CD4-positive, alpha-beta T cell treated with Interleukin-10 for 1 hour (primary cell): ENCODE results near the gene MRPS18C.
"Not testable (repeated sequence)": the region's sequence is repeated elsewhere in the genome, so short reads cannot be mapped to it uniquely, and the experiment has no call there.

Source experiments
- DNase-seq: peaks from one replicate; pipeline ENCODE4 v3.0.0-alpha.2; 2020

The MRPS18C gene

GRCh38 chr4:83455281-83456183 lies at the start of gene MRPS18C, which contains the start of gene HELQ:
Gene MRPS18C (plus strand): TSS chr4:83456058. CDS start chr4:83456078, 20 bp downstream.
Gene HELQ (minus strand): TSS chr4:83455823. CDS start chr4:83455693, 130 bp downstream.
- peak; percentile 97 for DNase-seq

DNA sequence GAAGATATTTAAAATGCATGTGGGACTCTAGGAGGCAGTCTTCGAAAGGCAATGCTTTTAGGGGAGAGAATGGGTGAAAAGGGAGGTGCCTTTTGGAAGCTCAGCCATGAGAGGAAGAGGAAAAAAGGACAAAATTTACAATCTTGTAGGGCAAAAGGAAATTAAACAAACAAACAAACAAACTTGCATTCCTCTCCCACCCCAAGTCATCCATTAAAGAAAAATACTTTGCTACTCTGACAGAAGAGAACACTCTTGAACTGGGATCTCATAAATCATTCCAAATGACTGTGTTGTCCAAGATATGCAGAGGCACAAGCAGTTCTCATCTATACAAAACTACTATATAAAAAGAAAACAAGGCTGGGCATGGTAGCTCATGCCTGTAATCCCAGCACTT lies 47.0 kb upstream of the MRPS18C start:
- no peak for DNase-seq

DNA sequence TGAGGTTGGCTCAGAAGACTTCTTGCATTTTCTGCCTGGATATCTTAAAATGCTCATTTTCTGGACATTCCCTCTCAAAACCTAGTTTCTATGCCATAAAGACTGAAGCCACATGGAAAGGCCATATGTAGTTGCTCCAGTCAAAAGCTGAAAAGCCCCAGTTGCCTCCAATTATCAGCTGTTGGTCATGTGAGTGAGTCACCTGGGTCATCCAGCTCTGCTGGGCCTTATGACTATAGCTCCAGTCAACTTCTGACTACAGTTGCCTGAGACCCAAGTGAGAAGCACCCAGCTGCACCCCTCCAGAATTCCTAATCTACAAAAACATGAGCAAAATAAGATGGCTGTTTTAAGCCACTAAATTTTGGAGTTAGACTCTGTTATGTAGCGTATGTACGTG lies 42.2 kb upstream of the MRPS18C start:
- DNase-seq: no peak

DNA sequence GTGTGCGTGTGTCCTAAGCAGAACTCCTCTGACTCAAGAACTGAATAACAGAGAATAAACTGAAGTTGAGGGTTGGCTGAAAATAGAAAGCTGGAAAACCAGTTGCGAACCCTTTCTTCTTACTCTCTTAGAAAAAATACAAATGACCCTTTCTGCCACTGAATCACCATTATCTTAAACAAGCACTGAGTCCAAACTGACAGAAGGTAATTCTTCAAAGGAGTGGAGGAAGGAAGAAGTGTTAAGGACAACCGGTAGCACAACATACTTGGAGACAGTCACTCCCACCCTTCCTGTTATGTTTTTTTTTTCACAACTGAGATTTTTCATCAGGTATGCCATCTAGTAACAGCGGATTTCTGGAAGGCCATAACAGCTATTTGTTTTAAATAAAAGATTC lies 38.3 kb upstream of the MRPS18C start:
- DNase-seq: no peak

DNA sequence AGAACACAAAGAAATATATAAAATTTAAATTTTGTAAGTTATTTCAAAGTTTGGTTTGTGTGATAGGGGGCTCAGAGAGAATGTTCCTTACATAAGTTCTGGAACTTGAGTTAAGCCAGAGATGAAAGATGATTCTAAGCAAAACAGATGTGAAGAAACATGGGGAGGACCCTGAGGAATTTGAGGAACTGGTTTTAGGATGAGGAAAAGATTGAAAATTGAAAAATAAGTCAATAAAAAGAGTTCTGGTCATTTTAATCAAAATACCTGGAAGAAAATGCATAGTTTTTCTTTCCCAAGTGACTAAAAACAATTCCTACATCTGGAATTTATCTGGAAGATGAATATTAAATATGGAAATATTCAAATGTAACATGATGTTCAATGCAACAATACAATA lies 37.6 kb upstream of the MRPS18C start:
- no peak for DNase-seq

DNA sequence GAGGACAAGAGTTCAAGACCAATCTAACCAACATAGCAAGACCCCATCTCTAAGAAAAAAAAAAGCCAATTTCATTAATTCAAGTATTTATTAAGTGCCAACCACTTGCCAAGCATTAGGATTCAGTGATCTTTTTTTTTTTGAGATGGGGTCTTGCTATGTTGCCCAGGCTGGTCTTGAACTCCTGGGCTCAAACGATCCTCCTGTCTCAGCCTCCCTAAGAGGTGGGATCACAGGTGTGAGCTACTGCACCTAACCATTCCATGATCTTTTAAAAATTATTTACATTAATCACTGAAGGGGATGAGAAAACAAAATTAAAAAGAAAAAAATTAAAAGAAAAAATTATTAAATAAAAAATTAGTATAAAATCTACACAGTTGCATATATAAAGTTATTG lies 24.7 kb upstream of the MRPS18C start:
- DNase-seq: no peak

DNA sequence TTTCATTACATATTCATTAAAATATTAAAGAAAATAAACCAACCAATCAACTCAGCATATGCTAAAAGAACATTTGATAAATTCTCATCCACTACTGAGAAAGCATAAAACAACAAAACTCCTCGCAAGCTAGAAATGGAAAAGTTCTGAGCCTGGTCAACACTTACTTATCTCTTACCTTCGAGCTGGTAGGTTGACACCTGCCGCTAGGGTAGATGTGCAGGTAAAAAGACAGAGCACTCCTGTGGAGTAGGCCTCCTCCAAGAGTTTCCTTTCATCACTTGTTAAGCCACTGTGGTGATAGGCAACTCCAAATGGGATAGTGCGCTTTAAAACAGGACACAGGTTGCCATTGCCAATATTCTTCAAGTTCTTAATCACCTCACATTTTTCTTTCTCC lies 19.2 kb upstream of the MRPS18C start:
- no peak for DNase-seq

DNA sequence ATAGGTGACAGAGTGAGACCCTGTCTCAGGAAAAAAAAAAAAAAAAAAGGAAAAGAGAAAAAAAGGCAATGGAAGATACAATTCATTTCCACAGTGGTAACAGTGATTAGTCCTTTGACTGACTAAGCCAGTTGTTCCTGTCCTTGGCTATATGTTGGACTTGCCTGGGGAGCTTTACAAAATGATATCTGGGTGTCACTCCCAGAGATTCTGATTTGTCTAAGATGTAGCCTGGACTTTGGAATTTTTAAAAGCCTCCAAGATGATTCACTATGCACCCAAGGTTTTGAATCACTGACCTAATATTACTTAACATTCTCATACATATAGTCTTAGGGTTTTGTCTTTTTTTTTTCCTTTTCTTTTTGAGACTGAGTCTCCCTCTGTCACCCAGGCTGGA lies 17.1 kb upstream of the MRPS18C start:
- no peak for DNase-seq

GRCh38 chr4:83440148-83440814 lies 15.6 kb upstream of the MRPS18C start:
- DNase-seq: no peak

DNA sequence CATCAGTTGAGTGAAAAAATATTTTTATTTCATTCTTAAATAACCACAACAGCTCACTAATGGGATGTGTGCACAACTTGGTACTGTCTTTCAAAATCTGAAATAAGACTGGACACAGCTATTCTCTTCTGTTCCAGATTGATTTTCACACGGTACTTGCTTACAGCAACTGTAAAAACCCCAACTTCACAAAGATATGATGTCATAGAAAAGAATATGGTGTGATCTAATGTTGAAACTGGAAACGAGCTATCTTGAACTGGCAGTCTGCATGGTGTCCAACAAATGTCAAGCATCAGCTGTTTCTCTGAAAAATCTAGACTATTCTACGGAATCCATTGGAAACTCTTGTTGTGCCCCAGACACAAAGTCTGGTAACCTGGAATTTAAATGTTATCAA lies 15.0 kb upstream of the MRPS18C start:
- no peak for DNase-seq

- no peak for DNase-seq
These were observed 6.8 kb upstream of the MRPS18C start for GRCh38 chr4:83449009-83449408.

DNA sequence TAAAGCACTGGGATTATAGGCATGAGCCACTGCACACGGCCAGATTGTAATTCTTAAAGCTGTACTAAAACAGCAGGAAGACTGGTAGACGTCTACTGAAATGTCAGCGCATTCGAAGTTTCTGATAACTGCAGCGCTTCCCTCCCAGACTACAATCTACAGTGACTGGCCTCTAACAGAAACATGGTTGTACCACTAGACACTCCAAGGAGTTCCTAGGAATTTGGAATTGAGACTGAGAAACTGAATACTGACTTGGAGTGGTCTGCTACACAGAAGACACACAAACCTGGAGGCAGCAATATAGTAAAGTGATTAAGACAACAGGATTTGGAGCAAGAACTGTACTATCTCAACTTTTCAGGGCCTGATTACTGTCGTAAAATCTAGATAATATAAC lies 1.2 kb upstream of the MRPS18C start:
- DNase-seq: peak; percentile 13

- DNase-seq: no peak
These were observed 285 bp downstream of the MRPS18C start for GRCh38 chr4:83456184-83456501.

DNA sequence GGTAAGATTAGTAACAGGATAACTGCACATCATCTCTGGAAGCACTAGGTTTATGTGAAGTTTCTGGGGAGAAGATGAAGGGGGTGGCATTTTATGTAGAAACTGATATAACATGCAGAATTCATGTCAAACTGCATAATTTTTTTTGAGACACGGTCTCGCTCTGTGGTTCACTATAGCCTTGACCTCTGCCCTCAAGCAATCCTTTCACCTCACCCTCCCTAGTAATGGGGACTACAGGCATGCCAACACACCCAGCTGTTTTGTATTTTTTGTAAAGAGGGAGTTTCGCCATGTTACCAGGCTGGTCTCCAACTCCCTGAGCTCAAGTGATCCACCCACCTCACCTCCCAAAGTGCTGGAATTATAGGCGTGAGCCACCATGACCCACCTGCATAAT lies 17.6 kb downstream of the MRPS18C start:
- DNase-seq: no peak

- DNase-seq: no peak
These were observed 18.1 kb downstream of the MRPS18C start for GRCh38 chr4:83473966-83474365.

GRCh38 chr4:83484500-83485461 lies 28.9 kb downstream of the MRPS18C start, which contains the start of gene ABRAXAS1:
Gene ABRAXAS1 (minus strand): TSS chr4:83485100. CDS start chr4:83485072, 28 bp downstream.
- peak; percentile 94 for DNase-seq

GRCh38 chr4:83486457-83487129 lies 30.7 kb downstream of the MRPS18C start:
- DNase-seq: no peak

DNA sequence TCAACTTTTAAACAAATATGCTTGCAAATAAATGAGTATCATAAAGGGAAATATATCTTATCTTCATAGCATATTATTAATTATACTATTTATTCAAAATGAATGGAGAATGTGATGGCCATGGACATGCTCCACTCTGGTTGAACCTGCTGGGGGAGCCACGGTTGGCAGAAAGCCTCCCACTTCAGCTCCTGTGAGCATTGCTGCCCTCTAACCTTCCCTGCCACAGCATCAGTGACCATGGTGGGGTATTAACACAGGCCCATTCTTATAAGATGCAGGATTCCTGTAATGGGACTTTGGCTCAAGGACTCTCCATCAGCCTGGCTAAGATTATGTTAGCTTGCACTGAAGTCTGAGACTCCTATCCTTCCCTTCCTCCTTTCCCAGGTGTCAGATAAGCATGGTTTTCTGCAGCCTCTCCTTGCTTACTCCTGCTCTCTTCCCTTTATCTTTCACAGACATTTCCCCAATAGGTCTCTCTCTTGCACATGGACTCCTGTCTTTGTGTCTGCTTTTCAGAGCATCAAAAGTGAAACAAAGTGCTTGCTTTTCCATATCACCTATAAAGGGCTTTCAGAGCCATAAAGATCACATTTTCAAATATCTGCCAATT lies 34.0 kb downstream of the MRPS18C start:
- DNase-seq: no peak

DNA sequence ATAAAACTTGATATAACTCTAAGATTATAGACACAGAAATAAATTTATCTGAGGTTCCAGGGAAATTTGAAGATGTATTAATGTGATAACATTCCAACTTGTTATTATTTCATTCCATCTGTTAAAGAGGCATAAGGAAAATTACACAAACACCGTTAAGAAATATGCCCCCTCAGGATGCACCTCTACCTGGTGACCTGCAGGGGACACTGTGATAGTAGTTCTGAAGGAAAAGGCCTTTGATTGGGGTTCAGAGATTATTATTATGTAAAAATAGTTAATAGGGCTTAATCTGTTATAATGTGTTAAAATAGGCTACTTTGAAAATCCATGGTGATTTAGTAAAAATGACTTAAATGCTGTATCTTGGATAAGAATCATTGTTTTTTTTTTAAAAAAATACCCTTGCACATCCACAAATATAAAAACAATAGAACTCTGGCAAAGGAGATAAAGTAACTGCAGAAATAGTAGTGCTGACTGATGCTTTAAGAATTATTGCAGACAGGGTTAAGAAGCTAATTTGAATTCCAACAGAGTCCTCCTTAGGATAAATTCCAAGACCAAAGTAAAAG lies 35.1 kb downstream of the MRPS18C start:
- DNase-seq: peak; percentile 49

DNA sequence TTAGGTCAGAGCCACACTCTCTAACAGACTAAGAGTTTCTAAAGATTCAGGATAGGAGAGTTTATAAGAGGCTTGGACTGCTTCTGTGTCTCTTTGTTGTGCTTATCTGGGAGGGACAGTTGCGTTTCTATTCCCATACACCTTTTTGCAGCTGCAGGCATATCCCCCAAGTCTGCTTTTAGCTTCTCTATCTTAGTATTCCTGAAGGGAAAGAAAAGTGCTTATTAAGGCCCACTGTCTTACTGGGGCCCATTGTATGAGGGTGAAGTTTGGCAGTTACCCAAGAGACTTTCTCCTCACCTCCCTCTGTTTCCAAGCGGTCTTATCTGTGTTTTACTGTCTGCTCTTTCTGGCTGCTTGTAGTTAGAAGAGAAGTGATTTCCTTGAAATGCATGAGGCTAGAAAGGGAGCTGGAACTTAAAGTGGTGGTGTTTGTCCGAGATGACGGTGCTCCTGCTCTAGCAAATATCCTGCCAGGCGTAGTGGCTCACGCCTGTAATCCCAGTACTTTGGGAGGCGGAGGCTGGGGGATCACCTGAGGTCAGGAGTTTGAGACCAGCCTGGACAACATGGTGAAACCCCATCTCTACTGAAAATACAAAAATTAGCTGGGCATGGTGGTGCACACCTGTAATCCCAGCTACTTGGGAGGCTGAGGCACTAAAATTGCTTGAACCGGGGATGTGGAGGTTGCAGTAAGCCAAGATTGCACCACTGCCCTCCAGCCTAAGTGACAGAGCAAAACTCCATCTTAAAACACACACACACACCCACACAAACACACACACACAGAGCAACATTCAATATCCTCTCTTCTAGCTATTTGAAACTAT lies 40.4 kb downstream of the MRPS18C start:
- DNase-seq: not testable (repeated sequence)

GRCh38 chr4:83498187-83498586 lies 42.3 kb downstream of the MRPS18C start:
- DNase-seq: no peak
